ENCODE measurements around the gene NUAK2.
A peak's percentile ranks its signal among the peaks of the same experiment; 100 is the strongest.

The NUAK2 gene

GRCh38 chr1:205304695-205305070 is 16.9 kb downstream of the NUAK2 start:
- DNase-seq (ENCODE audit: low read depth, low spot score): no peak
- ChIA-PET CTCF (interaction anchor here (0.8 to 17.6 kb wide), 4 partner anchors 16 to 316 kb away, joined by 3 to 221 read pairs (median 10); partner anchors contain the start of gene NUAK2), POLR2A (interaction anchor here (0.6 to 2.7 kb wide), 2 partner anchors 9 to 20 kb away, joined by 4 to 8 read pairs; no protein-coding TSS in a partner anchor)
- TF ChIP-seq, protein P1, sequence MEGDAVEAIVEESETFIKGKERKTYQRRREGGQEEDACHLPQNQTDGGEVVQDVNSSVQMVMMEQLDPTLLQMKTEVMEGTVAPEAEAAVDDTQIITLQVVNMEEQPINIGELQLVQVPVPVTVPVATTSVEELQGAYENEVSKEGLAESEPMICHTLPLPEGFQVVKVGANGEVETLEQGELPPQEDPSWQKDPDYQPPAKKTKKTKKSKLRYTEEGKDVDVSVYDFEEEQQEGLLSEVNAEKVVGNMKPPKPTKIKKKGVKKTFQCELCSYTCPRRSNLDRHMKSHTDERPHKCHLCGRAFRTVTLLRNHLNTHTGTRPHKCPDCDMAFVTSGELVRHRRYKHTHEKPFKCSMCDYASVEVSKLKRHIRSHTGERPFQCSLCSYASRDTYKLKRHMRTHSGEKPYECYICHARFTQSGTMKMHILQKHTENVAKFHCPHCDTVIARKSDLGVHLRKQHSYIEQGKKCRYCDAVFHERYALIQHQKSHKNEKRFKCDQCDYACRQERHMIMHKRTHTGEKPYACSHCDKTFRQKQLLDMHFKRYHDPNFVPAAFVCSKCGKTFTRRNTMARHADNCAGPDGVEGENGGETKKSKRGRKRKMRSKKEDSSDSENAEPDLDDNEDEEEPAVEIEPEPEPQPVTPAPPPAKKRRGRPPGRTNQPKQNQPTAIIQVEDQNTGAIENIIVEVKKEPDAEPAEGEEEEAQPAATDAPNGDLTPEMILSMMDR (IDR thresholded peaks at IDR 0.05; ENCODE audit: insufficient read depth, low read length, missing control alignments): no peak
- no peak overlapping the region for H3K4me3 ChIP-seq (ENCODE audit: low read depth, low read length)

- no peak overlapping the region for H3K4me3 ChIP-seq (ENCODE audit: low read depth, low read length)
- CTCF ChIA-PET: interaction anchor here (0.8 to 17.6 kb wide), 4 partner anchors 16 to 315 kb away, joined by 3 to 221 read pairs (median 9); partner anchors contain the start of gene NUAK2
- POLR2A ChIA-PET: interaction anchor here (0.5 to 2.7 kb wide), 3 partner anchors 10 to 19 kb away, joined by 3 to 8 read pairs (median 4); no protein-coding TSS in a partner anchor
- TF ChIP-seq, protein P1 (IDR thresholded peaks at IDR 0.05; ENCODE audit: insufficient read depth, low read length, missing control alignments): no peak
- DNase-seq (ENCODE audit: low read depth, low spot score): no peak
These were observed 17.4 kb downstream of the NUAK2 start for GRCh38 chr1:205304046-205304694.

- ChIA-PET CTCF (interaction anchor here (1.4 to 17.6 kb wide), 3 partner anchors 17 to 32 kb away, joined by 5 to 221 read pairs (median 10); partner anchors contain the start of gene NUAK2), POLR2A (interaction anchor here (2.7 kb wide), 1 partner anchor 19 kb away, joined by 8 read pairs; no protein-coding TSS in a partner anchor)
- no peak overlapping the region for H3K4me3 ChIP-seq (ENCODE audit: low read depth, low read length)
- no peak for DNase-seq (ENCODE audit: low read depth, low spot score)
- TF ChIP-seq, protein P1 (IDR thresholded peaks at IDR 0.05; ENCODE audit: insufficient read depth, low read length, missing control alignments): no peak
These were observed 18.2 kb downstream of the NUAK2 start for GRCh38 chr1:205303247-205303888.

DNA sequence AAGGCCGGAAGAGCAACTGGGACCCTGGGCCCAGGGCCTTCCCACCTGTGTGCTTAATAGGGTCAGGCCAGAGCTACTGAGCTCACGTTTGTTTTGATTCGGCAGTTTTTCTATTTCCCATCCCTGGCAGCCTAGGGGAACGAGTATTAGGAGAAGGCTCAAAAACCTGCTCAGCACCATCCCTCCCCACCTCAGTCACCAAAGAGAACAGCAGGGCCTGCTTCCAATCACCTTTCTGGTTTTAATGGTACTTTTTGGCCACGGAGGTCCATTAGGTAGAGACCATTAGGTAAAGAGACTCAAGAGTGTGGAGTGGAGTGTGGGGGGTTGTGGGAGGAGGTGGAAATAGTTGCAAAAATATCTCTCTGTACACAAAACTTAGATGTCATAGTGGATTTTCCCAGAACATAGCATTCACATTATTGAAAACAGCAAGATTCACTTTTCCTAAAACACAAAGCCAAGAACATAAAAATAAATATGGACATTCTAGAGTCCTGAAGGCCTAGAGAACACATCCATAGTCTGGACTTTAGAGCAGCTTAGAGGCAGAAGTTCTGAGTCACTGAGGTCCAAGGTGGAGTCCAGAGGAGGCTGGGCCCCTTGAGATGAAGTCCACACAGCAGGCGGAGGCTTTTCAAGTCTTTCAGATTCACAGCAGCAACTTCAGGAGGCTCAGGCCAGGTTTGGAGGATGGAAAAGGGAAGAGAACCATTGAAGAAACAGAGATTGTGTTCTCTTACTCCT is 19.5 kb downstream of the NUAK2 start:
- DNase-seq (ENCODE audit: low read depth, low spot score): no peak
- H3K4me3 ChIP-seq (ENCODE audit: low read depth, low read length): no peak overlapping the region
- TF ChIP-seq, protein P1 (IDR thresholded peaks at IDR 0.05; ENCODE audit: insufficient read depth, low read length, missing control alignments): no peak
- CTCF ChIA-PET: interaction anchor here (6.9 to 17.6 kb wide), 2 partner anchors 18 to 28 kb away, joined by 69 to 221 read pairs; partner anchors contain the start of gene NUAK2
- POLR2A ChIA-PET: interaction anchor here (0.8 to 4.7 kb wide), 4 partner anchors 15 to 19 kb away, joined by 3 to 25 read pairs (median 8); partner anchors contain the start of gene NUAK2

DNA sequence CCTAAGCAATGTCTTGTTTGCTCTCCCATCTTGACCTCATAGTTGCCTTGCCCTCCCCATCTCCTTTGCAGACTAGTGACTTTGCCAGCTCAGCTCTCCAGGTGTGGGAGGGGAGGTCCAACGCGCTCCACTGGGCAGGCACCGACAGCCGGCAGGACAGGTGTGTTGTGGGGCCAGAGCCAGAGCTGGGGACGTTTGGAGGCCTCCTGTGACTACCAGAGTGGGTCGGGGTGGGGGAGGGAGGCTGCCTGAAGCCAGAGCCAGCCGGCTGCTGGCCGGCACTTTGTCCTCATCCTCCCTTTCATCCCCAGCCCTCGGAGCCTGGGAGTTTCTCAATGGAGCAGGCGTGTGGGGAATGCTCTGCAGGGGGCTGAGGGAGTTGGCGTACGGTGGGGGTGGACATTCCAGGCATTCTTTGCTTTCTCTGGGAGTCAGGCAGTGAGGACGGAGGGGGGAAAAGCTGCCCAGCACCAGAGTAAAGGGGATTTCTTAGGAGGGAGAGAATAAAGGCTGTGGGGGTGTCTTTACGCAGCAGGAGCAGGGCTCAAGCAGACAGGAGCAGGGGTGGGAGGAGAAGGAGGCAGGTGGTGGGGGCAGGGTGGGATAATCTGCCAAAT is 20.2 kb downstream of the NUAK2 start:
- DNase-seq (ENCODE audit: low read depth, low spot score): peak; percentile 92
- H3K4me3 ChIP-seq (ENCODE audit: low read depth, low read length): no peak overlapping the region; the same call in 1 of the 2 replicates
- CTCF ChIA-PET: interaction anchor here (6.9 to 17.6 kb wide), 2 partner anchors 19 to 28 kb away, joined by 69 to 221 read pairs; partner anchors contain the start of gene NUAK2
- POLR2A ChIA-PET: interaction anchor here (0.6 to 4.7 kb wide), 5 partner anchors 13 to 1441 kb away, joined by 3 to 25 read pairs (median 5); partner anchors contain the start of gene NUAK2
- TF ChIP-seq, protein P1 (IDR thresholded peaks at IDR 0.05; ENCODE audit: insufficient read depth, low read length, missing control alignments): no peak

Data from AG04449 (cell line).